Suppressor macrophage (primary cell): ENCODE data around the gene ITGA6.

Source experiments
- DNase-seq, 4 experiments: peaks; one replicate each; pipeline ENCODE4 v3.0.0-alpha.2; 2020 to 2022

Gene ITGA6

DNA sequence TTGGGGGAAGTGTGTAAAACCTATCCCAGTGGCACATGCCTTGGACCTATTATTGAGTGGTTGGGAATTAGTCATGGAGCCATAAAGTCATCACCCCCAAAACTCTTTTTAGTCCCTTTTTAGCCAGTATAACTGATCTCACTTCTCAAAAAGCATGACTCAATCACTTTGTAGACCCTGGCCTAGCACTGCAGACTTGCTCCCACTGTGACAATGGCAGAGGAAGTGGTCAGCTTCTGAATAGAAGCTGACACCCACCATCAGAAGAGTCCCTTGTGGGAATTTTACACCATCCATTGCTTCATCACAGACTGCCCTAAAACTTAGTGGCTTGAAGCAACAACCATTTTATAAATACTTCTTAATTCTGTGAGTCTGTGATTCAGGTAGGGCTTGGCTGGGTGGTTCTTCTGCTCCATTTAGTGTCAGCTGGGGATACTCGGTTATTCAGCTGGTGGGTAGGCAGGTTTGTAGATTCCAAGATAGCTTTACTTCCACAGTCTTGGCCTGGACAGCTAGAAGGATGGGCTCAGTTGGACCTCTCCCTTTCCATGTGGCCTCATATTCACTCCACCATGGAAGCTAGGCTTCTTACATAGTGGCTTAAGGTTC lies 10.8 kb upstream of the ITGA6 start:
- peak; percentile 66 to 89 (median 75) for DNase-seq

- no peak for DNase-seq
These were observed 7.2 kb upstream of the ITGA6 start for GRCh38 chr2:172420216-172420615.

GRCh38 chr2:172423160-172423559 lies 4.2 kb upstream of the ITGA6 start:
- no peak for DNase-seq

DNA sequence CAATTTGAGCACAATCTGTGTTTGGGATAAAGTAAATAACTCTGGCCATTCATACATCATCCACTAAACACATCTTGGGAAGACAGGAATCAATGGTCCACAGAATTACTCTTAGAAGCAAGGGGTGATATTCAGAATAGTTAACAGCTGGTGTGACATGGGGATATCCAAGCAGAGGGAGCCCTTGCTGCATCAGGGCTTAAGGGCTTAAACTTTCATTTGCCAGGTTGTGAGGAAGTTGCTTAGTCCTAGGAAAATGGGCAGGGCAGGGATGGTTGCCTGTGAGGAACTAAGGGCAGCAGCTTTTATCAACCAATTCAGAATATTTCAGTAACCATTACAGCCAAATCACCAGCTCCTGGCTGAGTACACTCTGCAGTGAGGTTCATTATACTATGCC lies 2.0 kb upstream of the ITGA6 start:
- peak in 3 of 4 experiments; percentile 16 to 29 (median 29) for DNase-seq

DNA sequence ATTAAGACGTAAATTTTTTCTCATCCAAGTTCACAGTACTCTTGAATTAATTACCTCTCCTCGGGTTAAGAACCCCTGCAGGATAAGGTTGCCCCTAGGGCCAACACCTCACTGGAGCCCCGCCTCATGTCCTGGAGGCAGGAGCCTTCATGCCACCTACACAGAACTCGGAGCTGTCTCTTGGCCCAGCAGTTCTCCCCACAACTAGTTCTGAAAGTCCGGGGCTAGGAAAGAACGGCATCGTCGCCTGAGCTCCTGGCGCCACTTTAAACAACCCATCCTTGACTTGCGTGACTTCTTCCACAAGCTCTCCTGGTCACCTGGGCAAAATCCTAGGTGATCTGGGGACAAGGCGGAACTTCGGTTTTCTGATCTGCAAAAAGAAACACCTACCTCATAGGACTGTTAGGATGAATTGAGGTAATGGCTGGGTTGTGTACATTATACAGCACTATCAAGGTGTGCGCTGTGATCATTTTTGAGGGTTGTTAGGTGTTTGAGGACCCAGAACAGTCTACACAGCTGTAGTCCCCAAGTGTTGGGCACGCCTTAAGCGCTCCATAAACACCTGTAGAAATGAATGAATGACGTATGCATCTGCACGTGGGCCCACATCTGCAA lies 641 bp upstream of the ITGA6 start:
- DNase-seq: no peak

GRCh38 chr2:172427990-172428831 lies 825 bp downstream of the ITGA6 start:
- DNase-seq: peak; percentile 39 to 72 (median 54)

GRCh38 chr2:172428832-172429210 lies 1.4 kb downstream of the ITGA6 start:
- DNase-seq: no peak

- peak in 3 of 4 experiments; percentile 21 to 34 (median 30) for DNase-seq
These were observed 2.0 kb downstream of the ITGA6 start for GRCh38 chr2:172429301-172429968.

GRCh38 chr2:172430027-172430426 lies 2.6 kb downstream of the ITGA6 start:
- DNase-seq: no peak

- DNase-seq: no peak
These were observed 3.3 kb downstream of the ITGA6 start for GRCh38 chr2:172430678-172431077.

DNA sequence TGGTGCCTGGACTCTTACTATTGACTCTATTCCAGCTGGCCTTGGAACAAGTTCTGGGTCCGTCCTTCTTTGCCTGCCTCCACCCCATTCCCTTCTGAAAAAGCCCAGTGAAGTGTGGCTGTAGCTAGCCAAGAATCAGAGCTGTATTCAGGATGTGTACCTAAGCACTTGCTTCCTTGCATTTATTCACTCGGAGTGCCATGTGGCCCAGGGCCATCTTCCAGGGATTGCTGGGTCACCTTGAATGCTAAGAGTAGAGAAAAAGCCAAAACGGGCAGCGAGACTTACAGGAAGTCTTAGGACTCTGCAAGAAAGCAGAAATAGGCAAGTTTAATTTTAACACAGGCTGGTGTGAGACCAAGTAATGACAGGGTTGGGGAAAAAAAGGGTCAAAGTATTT lies 4.1 kb downstream of the ITGA6 start:
- peak; percentile 21 to 58 (median 42) for DNase-seq

GRCh38 chr2:172431993-172432392 lies 4.6 kb downstream of the ITGA6 start:
- DNase-seq: no peak

DNA sequence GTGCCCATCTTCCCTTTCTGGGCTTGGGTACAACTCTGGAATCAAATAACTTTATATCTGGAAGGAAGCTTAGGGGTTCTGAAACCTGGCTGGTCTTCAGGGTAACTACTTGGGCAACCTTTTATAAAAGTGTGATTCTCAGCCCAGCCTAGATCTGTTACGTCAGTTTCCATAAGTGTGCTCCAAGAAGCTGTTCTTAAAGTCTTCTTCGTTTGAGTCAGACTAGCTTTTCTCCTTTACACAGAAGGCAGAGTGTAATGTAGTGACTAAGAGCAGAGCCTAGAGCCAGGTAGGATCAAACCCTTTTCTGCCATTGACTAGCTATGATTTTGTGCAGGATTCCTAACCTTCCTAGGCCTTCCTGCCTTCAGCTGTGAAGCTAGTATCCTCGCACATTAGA lies 5.8 kb downstream of the ITGA6 start:
- no peak for DNase-seq

DNA sequence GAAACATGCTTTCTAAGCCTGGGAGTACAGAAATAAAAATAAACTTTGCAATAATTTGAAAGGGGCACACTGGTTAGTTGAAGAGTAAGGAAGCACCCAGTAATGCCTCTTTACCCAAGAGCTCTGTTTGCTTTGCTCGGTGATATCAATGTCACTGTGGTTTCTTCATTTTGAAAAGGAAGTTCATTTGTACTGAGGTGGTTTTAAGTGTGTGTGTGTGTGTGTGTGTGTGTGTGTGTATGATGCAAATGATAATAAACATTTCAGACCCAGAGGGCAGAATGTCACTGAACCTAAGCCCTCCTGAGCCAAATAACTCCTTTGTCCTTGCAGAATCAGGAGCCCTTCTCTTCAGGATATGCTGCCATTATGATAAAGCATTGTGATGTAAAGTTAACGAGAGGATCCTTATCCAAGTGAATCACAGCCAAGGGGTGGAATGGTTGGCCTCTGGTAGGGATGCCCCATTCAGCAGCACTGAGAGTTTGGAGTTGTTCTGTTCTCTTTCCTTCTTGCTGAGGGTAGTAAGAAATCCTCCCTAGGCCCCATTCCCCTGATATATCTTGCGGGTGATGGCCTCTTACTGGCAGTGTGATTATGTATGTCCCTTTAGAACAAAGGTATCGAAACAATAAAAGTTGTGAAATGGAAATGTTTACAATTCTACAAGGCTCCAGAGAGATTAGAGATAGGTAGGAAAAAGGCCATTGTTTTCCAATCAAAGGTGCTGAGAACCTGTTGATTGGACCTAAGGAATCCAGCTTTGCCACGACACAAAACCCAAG lies 7.6 kb downstream of the ITGA6 start:
- peak; percentile 13 to 69 (median 36) for DNase-seq

DNA sequence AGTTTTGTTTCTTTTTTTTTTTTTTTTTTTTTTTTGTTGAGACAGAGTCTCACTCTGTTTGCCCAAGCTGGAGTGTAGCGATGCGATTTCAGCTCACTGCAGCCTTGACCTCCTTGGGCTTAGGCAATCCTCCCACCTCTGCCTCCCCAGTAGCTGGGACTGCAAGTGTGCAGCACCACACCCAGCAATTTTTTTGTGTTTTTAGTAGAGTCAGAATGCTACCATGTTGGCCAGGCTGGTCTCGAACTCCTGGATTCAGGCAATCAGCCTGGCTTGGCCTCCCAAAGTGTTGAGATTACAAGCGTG lies 8.2 kb downstream of the ITGA6 start:
- DNase-seq: no peak

GRCh38 chr2:172436889-172437288 lies 9.5 kb downstream of the ITGA6 start:
- DNase-seq: no peak

- peak; percentile 33 to 63 (median 58) for DNase-seq
These were observed 10.3 kb downstream of the ITGA6 start for GRCh38 chr2:172437419-172438341.

DNA sequence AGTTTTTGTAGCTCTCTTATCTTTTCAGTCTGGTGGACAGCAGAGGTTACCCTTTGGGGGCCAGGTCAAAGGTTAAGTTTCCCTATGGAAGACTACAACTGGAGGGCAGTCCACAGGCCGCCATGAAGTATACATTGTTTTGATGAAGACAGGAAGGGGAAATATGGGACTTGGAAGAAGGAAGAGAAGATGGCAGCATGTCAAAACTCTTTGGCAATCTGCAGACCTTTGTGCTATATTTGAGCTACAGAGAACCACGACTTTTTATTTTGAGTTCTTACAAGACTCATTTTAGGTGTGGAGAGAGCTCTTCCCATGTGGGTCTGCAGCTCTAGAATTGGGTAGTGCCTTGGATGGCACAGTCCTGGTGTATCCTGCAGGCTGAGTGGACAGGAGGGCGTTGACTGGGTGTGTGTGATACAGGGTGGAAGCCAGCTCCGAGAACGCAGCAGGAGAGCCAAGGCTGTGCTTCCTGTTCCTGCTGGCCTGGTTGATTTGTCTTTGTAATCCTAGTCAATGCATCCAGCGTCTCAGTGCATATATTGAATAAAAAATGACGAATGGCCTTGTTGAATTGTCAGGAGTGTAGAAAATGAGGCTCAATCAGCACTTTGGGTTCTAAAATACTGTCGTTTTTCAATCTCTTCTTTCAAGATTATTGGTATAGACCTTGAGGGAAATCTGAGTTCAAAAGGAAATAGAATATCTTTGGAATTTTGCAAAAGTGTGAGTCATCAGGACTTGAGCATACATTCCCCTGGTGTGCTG lies 11.5 kb downstream of the ITGA6 start:
- peak in 1 of 4 experiments; percentile 19 for DNase-seq

GRCh38 chr2:172439509-172439860 lies 12.1 kb downstream of the ITGA6 start:
- DNase-seq: peak in 1 of 4 experiments; percentile 0

DNA sequence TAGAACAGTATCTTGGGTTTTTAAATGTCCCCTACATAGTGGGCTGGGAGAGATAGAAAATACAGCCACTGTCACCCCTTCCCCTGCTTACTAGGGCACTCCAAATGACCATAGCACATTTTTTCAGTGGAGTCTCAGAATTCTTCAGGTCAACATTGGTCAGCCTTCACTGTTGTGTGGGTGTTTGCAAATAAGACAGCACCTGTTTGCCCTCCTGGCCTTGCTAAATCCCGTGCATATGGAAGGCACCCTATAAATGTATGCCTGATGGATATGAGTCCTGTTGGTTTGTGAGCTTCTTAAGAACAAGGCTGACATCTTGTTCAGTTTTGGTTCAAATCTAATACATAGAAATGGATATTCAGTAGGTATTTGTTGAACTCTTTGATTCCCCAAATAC lies 12.5 kb downstream of the ITGA6 start:
- peak in 1 of 4 experiments; percentile 0 for DNase-seq

GRCh38 chr2:172440795-172441194 lies 13.4 kb downstream of the ITGA6 start:
- DNase-seq: no peak
